Loucy (cell line): ENCODE data around the gene TBX21.

Experiments used
- H2AFZ ChIP-seq: fragments of 200-600 bp; sonication (generic); 2 replicates; pipeline ENCODE4 v1.6.0; 2016; ENCODE audit warnings: antibody characterized with exemption, mild to moderate bottlenecking, low read length, moderate library complexity
- H3F3A ChIP-seq: fragments of 200-600 bp; 2 replicates; pipeline ENCODE4 v1.6.0; 2016; ENCODE audit warnings: antibody characterized with exemption, low read depth, mild to moderate bottlenecking
- H3K27me3 ChIP-seq: fragments of 200-600 bp; sonication (generic); 2 replicates; pipeline ENCODE4 v1.6.1; 2014; ENCODE audit warnings: low read length, mild to moderate bottlenecking; ENCODE audit not compliant: insufficient read depth, poor library complexity, severe bottlenecking
- H3K36me3 ChIP-seq: fragments of 200-600 bp; sonication (generic); 2 replicates; pipeline ENCODE4 v1.6.1; 2016; ENCODE audit warnings: low read length; ENCODE audit not compliant: insufficient read depth
- H3K4me1 ChIP-seq: fragments of 200-600 bp; sonication (generic); 2 replicates; pipeline ENCODE4 v1.5.1; 2014; ENCODE audit warnings: low read length, mild to moderate bottlenecking; ENCODE audit not compliant: insufficient read depth, poor library complexity, severe bottlenecking
- H3K4me2 ChIP-seq: fragments of 200-600 bp; sonication (generic); 2 replicates; pipeline ENCODE4 v1.6.0; 2014; ENCODE audit warnings: antibody characterized with exemption, low read length, low read depth, mild to moderate bottlenecking; ENCODE audit not compliant: poor library complexity, severe bottlenecking
- H3K4me3 ChIP-seq: fragments of 200-600 bp; sonication (generic); 2 replicates; pipeline ENCODE4 v1.5.1; 2014; ENCODE audit warnings: low read length, mild to moderate bottlenecking, mixed read lengths; ENCODE audit not compliant: poor library complexity, severe bottlenecking
- H3K79me2 ChIP-seq: fragments of 200-600 bp; sonication (generic); 2 replicates; pipeline ENCODE4 v1.6.1; 2014; ENCODE audit warnings: low read length; ENCODE audit not compliant: insufficient read depth
- H3K9ac ChIP-seq: fragments of 200-600 bp; sonication (generic); 2 replicates; pipeline ENCODE4 v1.6.0; 2014; ENCODE audit warnings: mild to moderate bottlenecking, low read depth, low read length, moderate library complexity; ENCODE audit not compliant: poor library complexity, severe bottlenecking
- H3K9me2 ChIP-seq: fragments of 200-600 bp; sonication (generic); replicated peaks from 2 replicates; pipeline ENCODE4 v1.6.1; 2016; ENCODE audit warnings: low read depth, low read length, mixed read lengths
- H3K9me3 ChIP-seq: fragments of 200-600 bp; sonication (generic); 2 replicates; pipeline ENCODE4 v1.6.1; 2014; ENCODE audit warnings: mild to moderate bottlenecking, antibody characterized with exemption, low read length, low read depth; ENCODE audit not compliant: insufficient read depth
- H4K20me1 ChIP-seq: fragments of 200-600 bp; sonication (generic); 2 replicates; pipeline ENCODE4 v1.6.0; 2014; ENCODE audit warnings: antibody characterized with exemption, low read length, mild to moderate bottlenecking; ENCODE audit not compliant: insufficient read depth, poor library complexity, severe bottlenecking
- EZH2phosphoT487 ChIP-seq: fragments of 200-600 bp; IDR thresholded peaks from 2 replicates; pipeline ENCODE4 v1.6.1; 2018; ENCODE audit warnings: antibody characterized with exemption, mild to moderate bottlenecking, moderate library complexity, borderline replicate concordance
- TF ChIP-seq, protein P1 (sequence below): fragments of 200-600 bp; sonication (generic); conservative IDR thresholded peaks from 2 replicates; pipeline ENCODE4 v1.5.1; 2014; ENCODE audit warnings: mild to moderate bottlenecking, antibody characterized with exemption, low read length

The TBX21 gene

GRCh38 chr17:47697906-47698711 is 34.9 kb upstream of the TBX21 start:
- H3K79me2 ChIP-seq = no peaks in the 10 kb centered on the region
- no peaks in the 10 kb centered on the region for H3K27me3 ChIP-seq
- TF ChIP-seq, protein P1, sequence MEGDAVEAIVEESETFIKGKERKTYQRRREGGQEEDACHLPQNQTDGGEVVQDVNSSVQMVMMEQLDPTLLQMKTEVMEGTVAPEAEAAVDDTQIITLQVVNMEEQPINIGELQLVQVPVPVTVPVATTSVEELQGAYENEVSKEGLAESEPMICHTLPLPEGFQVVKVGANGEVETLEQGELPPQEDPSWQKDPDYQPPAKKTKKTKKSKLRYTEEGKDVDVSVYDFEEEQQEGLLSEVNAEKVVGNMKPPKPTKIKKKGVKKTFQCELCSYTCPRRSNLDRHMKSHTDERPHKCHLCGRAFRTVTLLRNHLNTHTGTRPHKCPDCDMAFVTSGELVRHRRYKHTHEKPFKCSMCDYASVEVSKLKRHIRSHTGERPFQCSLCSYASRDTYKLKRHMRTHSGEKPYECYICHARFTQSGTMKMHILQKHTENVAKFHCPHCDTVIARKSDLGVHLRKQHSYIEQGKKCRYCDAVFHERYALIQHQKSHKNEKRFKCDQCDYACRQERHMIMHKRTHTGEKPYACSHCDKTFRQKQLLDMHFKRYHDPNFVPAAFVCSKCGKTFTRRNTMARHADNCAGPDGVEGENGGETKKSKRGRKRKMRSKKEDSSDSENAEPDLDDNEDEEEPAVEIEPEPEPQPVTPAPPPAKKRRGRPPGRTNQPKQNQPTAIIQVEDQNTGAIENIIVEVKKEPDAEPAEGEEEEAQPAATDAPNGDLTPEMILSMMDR = no peak
- no peak for TF ChIP-seq EZH2phosphoT487
- no peaks in the 10 kb centered on the region for H3K36me3 ChIP-seq
- no peak overlapping the region for H3K4me3 ChIP-seq
- no peaks in the 10 kb centered on the region for H3K9me2 ChIP-seq
- no peaks in the 10 kb centered on the region; the same call in 1 of the 2 replicates for H3F3A ChIP-seq
- H3K4me1 ChIP-seq = peaks cover 25% of the 10 kb centered on the region
- no peaks in the 10 kb centered on the region for H3K9me3 ChIP-seq
- H3K4me2 ChIP-seq = no peak overlapping the region
- H3K9ac ChIP-seq = no peak overlapping the region
- H4K20me1 ChIP-seq = no peaks in the 10 kb centered on the region
- H2AFZ ChIP-seq = no peak overlapping the region

DNA sequence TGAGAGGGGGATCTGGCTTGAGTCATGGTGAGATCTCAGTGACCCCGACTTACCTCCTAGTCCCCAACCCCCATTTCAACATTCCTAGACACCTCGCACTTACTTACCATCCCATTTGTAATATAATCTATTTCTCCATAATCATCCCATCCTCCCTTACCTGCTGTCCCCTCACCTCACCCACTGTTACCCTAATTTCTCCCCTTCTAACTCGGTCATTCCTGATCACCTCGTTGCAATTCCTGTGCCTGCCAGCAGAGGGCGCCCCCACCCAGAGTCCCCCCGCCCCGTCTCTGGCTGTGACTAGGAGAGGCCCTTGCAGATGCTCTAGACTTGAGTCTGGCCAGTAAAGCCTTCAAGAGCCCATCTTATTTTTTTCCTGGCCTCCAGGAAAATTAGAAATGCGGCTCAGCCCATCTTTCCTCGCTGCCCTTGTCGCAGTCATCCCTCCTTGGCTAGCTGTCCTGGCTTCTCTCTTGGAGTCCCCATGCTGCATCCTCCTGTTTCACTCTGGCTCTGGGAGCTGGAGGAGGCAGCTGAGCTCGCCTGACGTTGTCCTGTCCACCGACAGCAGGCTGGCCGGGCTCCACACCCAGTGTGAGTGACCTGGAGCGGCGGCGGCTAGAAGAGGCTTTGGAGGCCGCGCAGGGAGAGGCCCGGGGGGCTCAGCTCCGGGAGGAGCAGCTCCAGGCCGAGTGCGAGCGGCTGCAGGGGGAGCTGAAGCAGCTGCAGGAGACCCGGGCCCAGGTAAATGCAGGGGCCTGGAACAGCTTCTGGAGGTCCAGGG is 34.1 kb upstream of the TBX21 start:
- H3K27me3 ChIP-seq = no peaks in the 10 kb centered on the region
- TF ChIP-seq, protein P1 = peak; percentile 99
- TF ChIP-seq EZH2phosphoT487 = no peak

DNA sequence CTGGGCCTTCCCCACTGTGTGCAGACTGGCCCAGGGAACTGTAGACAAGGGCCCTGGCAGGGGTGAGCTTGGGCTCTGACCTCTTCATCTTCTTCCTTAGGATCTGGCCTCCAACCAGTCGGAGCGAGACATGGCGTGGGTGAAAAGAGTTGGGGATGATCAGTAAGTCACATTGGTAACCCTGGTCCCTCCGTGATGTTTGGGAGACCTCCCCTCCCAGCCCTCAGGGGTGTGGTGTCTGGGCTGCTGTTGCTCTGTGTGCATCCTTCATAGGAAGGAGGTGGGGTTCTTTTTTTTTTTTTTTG is 33.5 kb upstream of the TBX21 start:
- TF ChIP-seq EZH2phosphoT487 = no peak
- TF ChIP-seq, protein P1 = no peak
- Histone ChIP-seq H3K4me3 (no peak overlapping the region), H3K36me3 (no peaks in the 10 kb centered on the region), H3K79me2 (no peaks in the 10 kb centered on the region), H3K9me3 (no peaks in the 10 kb centered on the region), H4K20me1 (no peaks in the 10 kb centered on the region), H3K9me2 (no peaks in the 10 kb centered on the region), H3K27me3 (no peaks in the 10 kb centered on the region), H3K9ac (no peak overlapping the region), H3K4me1 (peaks cover 36% of the 10 kb centered on the region), H3F3A (no peaks in the 10 kb centered on the region; the same call in 1 of the 2 replicates), H2AFZ (no peak overlapping the region), H3K4me2 (no peak overlapping the region)

More for the DNA sequence above, 34.1 kb upstream of the TBX21 start:
- Histone ChIP-seq H3F3A (no peaks in the 10 kb centered on the region; the same call in 1 of the 2 replicates), H2AFZ (no peak overlapping the region), H3K9me2 (no peaks in the 10 kb centered on the region), H3K36me3 (no peaks in the 10 kb centered on the region), H3K4me1 (peaks cover 31% of the 10 kb centered on the region), H3K4me2 (no peak overlapping the region), H3K79me2 (no peaks in the 10 kb centered on the region), H3K9ac (no peak overlapping the region), H4K20me1 (no peaks in the 10 kb centered on the region), H3K9me3 (no peaks in the 10 kb centered on the region), H3K4me3 (no peak overlapping the region)
